ENCODE data around the gene XYLT1.

The XYLT1 gene

DNA sequence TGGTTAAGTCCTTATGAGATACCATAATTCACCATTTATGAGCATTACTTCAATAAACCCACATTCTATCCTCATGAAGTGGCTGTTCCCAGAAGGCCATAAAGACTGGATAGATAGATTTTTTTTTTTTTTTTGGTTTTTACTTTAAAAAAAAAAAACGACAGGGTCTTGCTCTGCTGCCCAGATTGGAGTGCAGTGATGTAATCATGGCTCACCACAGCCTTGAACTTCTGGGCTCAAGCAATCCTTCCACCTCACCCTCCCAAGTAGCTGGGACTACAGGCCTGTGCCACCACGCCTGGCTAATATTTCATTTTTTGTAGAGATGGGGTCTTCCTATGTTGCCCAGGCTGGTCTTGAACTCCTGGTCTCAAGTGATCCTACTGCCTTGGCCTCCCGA lies 102.3 kb downstream of the XYLT1 start:
- H3K4me3 Mint-ChIP-seq: peak overlapping the region; percentile 27
- ATAC-seq (ENCODE audit: low read depth) (no peak), DNase-seq (ENCODE audit: low spot score in 2 of 2) (no peak)
- peaks cover 52% of the 10 kb centered on the region for H3K4me1 Mint-ChIP-seq
- H3K27ac Mint-ChIP-seq: peak overlapping the region; percentile 95
- peaks cover 2% of the 10 kb centered on the region for H3K36me3 Mint-ChIP-seq
- peaks cover 2% of the 10 kb centered on the region for H3K9me3 Mint-ChIP-seq
- H3K27me3 Mint-ChIP-seq: no peaks in the 10 kb centered on the region

DNA sequence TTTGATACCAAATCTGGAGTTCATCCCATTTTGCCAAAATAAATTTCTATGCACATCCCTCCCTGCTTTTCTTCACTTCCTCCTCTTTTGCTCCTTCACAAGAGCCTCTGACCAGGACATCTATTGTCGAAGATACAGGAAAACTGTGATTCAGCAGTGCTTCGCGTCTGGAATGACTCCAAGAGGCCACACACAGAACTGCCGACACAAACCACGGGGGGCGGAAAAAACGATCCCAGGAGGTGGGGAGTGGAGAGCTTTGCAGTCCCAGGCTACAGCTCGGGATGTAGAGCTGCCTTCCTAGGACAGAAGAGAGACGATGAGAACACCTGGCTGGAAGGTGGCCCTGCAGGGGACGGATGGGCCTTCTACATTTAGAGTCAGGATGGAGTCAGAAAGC lies 102.8 kb downstream of the XYLT1 start:
- H3K36me3 Mint-ChIP-seq: peaks cover 2% of the 10 kb centered on the region
- DNase-seq (ENCODE audit: low spot score in 2 of 2) (no peak), ATAC-seq (ENCODE audit: low read depth) (no peak)
- H3K4me1 Mint-ChIP-seq: peaks cover 52% of the 10 kb centered on the region
- H3K27ac Mint-ChIP-seq: peak overlapping the region; percentile 95
- no peak overlapping the region for H3K4me3 Mint-ChIP-seq
- H3K27me3 Mint-ChIP-seq: no peaks in the 10 kb centered on the region
- H3K9me3 Mint-ChIP-seq: peaks cover 2% of the 10 kb centered on the region

DNA sequence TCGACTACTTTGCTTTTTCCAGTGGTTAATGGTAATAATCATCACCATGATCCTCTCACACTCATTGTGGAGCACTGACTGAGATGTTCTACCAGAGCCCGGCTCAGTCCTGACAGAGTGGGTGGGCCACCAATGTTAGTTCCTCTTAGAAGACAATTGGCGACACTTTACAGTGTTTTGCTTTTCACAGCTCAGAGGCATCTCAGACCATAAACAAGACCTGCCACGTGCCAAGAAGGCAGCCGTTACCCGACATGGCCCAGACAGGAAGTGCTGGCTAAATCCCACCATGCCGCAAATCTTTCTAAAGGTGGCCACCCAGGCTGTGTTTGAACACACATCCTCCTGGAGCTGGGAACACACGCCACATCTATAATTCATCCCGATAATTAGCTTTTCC lies 103.7 kb downstream of the XYLT1 start:
- peak in 1 of 2 donors; percentile 32 for DNase-seq (ENCODE audit: low spot score in 2 of 2)
- Mint-ChIP-seq H3K36me3 (peaks cover 2% of the 10 kb centered on the region), H3K4me3 (peak overlapping the region; percentile 69), H3K4me1 (peaks cover 54% of the 10 kb centered on the region), H3K27ac (peak overlapping the region; percentile 95), H3K27me3 (no peaks in the 10 kb centered on the region), H3K9me3 (peaks cover 2% of the 10 kb centered on the region)
- ATAC-seq (ENCODE audit: low read depth): peak; percentile 70

DNA sequence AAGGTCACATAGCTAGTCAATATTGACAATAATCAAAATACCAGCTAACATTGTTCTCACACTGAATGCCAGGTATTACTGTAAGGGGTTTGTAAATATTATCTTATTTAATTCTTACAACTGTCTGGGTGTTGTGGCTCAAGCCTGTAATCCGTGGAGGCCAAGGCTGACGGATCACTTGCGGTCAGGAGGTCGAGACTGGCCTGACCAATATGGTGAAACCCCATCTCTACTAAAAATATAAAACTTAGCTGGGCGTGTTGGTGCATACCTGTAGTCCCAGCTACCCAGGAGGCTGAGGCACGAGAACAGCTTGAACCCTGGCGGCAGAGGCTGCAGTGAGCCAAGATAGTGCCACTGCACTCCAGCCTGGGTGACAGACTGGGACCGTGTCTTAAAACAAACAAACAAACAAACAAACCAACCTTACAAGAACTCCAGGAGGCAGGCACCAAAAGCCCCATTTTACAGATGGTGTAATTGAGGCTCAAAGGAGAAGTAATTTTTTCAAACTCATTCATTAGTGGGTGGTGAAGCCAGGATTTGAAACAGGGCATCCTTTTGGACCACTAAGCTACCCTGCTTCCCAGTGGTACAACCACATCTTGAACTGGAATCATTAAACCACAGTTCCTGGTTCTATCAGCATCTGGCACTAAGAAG lies 104.3 kb downstream of the XYLT1 start:
- Mint-ChIP-seq H3K4me1 (peaks cover 48% of the 10 kb centered on the region), H3K27ac (peak overlapping the region; percentile 95), H3K4me3 (peak overlapping the region; percentile 69), H3K36me3 (peaks cover 2% of the 10 kb centered on the region), H3K9me3 (peaks cover 2% of the 10 kb centered on the region), H3K27me3 (no peaks in the 10 kb centered on the region)
- DNase-seq (ENCODE audit: low spot score in 2 of 2) (no peak), ATAC-seq (ENCODE audit: low read depth) (no peak)

DNA sequence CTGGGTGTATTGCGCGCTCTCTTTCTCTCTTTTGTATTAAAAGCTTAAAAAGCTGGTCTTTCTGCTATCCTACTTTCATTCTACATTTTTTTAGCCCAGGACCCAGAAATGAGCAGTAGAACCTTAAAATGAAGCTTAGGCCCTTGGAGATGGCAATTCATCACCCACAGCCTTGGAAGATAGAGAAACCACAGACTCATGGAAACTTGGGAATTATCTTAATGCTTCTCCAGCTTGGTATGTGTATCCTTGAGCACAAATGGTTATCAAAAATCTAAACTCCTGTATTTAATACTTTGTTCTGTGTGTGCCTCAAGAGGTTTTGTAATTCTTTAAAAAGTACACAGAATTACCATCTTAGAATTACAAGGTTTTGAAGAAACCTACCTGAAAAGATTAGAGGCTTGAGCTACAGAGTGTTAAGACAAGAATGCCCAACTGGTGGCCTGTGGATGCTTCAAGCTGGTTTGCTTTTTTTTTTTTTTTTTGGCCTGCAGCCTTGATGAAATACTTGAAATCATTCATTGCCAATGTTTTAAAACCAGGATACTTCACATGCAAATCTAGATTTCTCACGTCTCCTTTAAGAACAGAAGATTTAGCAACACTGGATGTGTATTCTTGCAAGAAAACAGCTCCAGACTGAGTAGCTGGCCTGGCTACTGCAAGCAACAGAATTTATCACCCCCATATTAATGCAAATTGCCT lies 105.0 kb downstream of the XYLT1 start:
- Mint-ChIP-seq H3K27me3 (no peaks in the 10 kb centered on the region), H3K4me1 (peaks cover 47% of the 10 kb centered on the region), H3K9me3 (peaks cover 2% of the 10 kb centered on the region), H3K36me3 (peaks cover 2% of the 10 kb centered on the region), H3K4me3 (no peak overlapping the region), H3K27ac (peak overlapping the region; percentile 95)
- ATAC-seq (ENCODE audit: low read depth) (no peak), DNase-seq (ENCODE audit: low spot score in 2 of 2) (no peak)

DNA sequence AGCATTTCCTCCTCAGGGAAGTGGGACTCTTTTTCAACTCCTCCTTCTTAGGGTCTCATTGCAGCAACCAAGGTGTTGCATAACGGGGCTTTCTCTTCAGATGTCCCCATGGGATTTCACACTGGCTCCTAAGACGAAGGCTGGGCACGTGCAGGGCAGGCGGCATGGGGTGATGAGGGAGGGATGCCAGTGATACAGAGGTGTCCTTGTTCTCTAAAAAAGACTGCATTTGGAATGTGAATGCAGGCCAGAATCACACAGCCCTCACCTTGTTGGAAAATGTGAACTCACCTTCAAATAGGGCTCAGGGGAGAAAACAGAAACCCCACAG lies 105.6 kb downstream of the XYLT1 start:
- no peak for ATAC-seq (ENCODE audit: low read depth)
- Mint-ChIP-seq H3K27me3 (no peaks in the 10 kb centered on the region), H3K27ac (no peak overlapping the region), H3K36me3 (peaks cover 2% of the 10 kb centered on the region), H3K4me3 (no peak overlapping the region), H3K4me1 (peaks cover 49% of the 10 kb centered on the region), H3K9me3 (peaks cover 2% of the 10 kb centered on the region)
- no peak for DNase-seq (ENCODE audit: low spot score in 2 of 2)

DNA sequence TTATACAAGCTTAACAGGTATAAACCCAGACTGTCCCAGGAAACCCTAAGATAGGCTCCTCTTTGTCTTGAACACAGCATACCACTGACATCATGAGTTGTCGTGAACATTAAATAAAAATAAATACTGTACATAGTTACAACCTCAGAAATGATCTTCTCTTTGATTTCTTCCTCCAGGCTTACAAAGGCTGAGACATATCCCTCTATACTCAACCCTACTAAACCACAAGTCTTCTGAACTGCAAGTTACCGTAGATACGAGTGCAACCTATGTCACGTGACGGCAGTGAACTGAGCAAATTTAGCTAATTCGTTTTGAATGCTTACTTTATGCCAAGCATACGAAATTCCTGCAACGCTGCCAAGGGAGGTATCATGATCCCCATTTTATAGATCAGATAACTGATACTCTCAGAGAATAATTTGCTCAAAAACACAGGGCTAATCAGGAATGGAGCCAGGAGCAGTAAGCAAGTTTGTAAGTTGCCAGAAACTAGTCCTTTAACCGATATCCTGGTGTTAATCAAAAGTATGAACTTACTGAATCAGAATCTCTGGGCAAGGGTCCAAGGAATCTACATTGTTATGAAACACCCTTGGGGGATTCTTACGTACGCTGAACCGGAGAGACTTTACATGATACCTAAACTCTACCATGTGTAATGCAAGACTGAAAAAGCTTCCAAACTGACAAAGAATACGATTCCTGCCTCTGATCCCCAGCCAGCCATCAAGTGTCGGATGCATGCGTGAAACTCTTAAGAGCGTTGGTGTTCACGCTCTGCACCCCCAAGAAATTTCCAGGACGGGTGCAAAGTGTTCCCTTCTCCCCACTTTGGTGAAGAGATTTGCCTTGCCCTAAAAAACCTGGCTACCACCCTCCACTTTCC lies 106.2 kb downstream of the XYLT1 start:
- peak overlapping the region; percentile 45 for H3K4me3 Mint-ChIP-seq
- H3K27me3 Mint-ChIP-seq: no peaks in the 10 kb centered on the region
- H3K4me1 Mint-ChIP-seq: peaks cover 48% of the 10 kb centered on the region
- H3K36me3 Mint-ChIP-seq: peaks cover 2% of the 10 kb centered on the region
- ATAC-seq (ENCODE audit: low read depth) (no peak), DNase-seq (ENCODE audit: low spot score in 2 of 2) (no peak)
- no peak overlapping the region for H3K27ac Mint-ChIP-seq
- H3K9me3 Mint-ChIP-seq: peaks cover 2% of the 10 kb centered on the region

DNA sequence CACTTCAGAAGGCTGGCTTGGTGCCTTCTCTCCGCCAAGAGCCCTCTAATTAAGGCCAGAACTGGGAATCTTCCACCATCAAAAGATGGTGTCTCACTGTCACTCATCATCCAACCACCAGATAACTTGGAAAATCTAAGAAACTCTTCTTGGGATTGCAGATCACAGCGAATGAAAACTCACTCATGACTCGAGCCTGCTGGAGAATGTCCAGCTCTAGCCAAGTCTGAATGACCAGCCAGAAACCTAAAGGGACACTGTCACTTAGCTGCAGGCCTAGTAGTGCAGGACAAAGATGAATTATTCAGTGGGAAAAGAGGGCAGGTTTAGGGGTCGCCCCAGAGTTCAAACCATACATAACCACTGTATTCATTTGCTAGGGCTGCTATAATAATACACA lies 107.8 kb downstream of the XYLT1 start:
- Mint-ChIP-seq H3K9me3 (peaks cover 2% of the 10 kb centered on the region), H3K4me1 (peaks cover 53% of the 10 kb centered on the region), H3K27ac (peak overlapping the region; percentile 85), H3K36me3 (peaks cover 2% of the 10 kb centered on the region), H3K27me3 (no peaks in the 10 kb centered on the region), H3K4me3 (no peak overlapping the region)
- DNase-seq (ENCODE audit: low spot score in 2 of 2) (no peak), ATAC-seq (ENCODE audit: low read depth) (no peak)

DNA sequence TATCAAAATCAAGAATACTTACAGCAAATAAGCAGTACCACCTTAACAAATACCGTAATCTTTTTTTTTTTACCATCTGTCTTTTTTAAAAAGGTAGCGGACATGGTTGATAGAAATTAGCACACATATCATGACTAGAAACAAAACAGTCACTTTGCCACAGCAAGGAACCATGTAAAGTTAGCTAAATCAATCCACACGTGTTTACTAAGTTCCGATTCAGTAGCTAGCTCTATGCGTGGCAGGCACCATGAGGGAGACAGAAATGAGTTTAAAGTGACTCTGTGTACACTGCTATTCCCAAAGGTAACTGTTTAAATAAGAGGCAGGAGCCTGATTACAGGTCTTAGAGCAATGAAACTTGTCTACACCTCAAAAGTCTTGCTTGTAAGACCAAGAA lies 108.6 kb downstream of the XYLT1 start:
- Mint-ChIP-seq H3K4me3 (no peak overlapping the region), H3K36me3 (peaks cover 8% of the 10 kb centered on the region), H3K27me3 (no peaks in the 10 kb centered on the region), H3K9me3 (no peaks in the 10 kb centered on the region), H3K4me1 (peaks cover 53% of the 10 kb centered on the region), H3K27ac (peak overlapping the region; percentile 85)
- ATAC-seq (ENCODE audit: low read depth) (no peak), DNase-seq (ENCODE audit: low spot score in 2 of 2) (no peak)

DNA sequence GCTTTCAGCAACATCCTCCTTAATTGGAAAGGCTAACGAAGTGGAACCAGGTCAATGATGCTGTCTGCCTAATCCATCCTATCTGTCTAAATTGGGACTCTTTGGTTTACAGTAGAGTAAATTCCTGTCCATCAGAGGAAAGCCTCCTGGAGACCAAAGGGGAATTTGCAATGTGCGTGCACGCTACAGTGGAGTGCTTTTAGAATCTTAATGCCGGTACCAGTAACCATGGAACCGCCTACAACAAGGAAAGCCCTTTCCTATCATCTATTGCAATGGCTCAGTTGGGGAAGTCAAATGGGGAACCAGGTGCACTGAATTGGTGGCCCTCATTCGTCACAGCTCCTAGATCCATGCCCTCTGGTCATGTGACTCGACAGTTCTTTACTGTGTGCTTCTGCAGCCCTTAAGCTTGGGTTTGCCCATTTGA lies 110.1 kb downstream of the XYLT1 start:
- Mint-ChIP-seq H3K36me3 (peaks cover 8% of the 10 kb centered on the region), H3K27me3 (no peaks in the 10 kb centered on the region), H3K27ac (peak overlapping the region; percentile 89), H3K4me3 (no peak overlapping the region), H3K4me1 (peaks cover 44% of the 10 kb centered on the region), H3K9me3 (no peaks in the 10 kb centered on the region)
- DNase-seq (ENCODE audit: low spot score in 2 of 2) (peak in 1 of 2 donors; percentile 32), ATAC-seq (ENCODE audit: low read depth) (peak; percentile 92)

DNA sequence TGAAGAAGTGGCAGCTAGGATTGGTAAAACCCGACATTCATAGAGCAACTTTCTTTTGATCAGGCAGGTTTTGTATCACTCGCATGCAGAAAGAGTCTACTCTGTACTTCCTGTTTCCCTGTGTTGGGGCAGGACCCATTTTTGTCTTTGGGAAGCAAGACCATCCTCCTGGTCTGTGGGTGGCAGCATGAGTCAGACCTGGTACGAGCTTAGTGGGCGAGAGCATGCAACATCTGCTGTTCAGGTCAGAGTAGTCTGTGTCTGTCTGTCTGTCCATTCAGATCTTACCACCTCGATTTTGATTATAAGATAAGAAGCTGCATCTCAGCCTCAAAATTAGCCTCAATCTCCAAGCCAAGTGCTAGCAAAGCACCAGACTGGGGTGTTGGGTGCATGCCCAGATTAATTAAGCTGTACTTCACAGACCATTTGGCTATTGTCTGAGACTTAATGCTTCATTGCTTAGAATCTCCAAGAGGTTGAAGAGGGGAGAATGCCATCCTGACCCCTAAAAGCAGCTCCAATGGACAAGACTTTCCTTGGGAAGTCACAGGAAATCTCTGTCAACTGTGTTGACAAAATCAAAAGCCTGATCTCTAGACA lies 110.9 kb downstream of the XYLT1 start:
- Mint-ChIP-seq H3K4me1 (peaks cover 42% of the 10 kb centered on the region), H3K36me3 (peaks cover 12% of the 10 kb centered on the region), H3K9me3 (no peaks in the 10 kb centered on the region), H3K27ac (peak overlapping the region; percentile 89), H3K4me3 (no peak overlapping the region), H3K27me3 (no peaks in the 10 kb centered on the region)
- no peak for DNase-seq (ENCODE audit: low spot score in 2 of 2)
- ATAC-seq (ENCODE audit: low read depth): no peak

DNA sequence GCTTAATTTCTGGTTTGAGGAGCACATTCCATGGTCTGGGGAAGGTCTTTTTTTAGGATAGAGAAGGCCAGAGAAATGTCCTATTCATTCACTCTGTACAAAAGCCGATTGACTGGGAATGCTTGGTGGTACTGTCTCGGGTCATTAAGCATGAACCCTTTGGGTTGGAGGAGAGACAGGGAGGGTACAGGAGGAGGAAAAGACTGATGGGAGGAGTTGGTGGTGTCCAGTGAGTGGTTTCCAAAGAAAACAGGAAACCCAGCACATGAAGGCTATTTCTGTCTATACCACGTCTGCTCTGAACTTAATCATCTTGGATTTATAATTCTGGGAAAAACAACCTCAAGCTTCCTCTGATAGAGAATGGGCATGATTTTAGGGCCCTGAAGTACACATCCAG lies 111.9 kb downstream of the XYLT1 start:
- Mint-ChIP-seq H3K4me3 (no peak overlapping the region), H3K9me3 (no peaks in the 10 kb centered on the region), H3K27ac (peak overlapping the region; percentile 89), H3K36me3 (peaks cover 16% of the 10 kb centered on the region), H3K27me3 (no peaks in the 10 kb centered on the region), H3K4me1 (peaks cover 39% of the 10 kb centered on the region)
- no peak for ATAC-seq (ENCODE audit: low read depth)
- DNase-seq (ENCODE audit: low spot score in 2 of 2): no peak

DNA sequence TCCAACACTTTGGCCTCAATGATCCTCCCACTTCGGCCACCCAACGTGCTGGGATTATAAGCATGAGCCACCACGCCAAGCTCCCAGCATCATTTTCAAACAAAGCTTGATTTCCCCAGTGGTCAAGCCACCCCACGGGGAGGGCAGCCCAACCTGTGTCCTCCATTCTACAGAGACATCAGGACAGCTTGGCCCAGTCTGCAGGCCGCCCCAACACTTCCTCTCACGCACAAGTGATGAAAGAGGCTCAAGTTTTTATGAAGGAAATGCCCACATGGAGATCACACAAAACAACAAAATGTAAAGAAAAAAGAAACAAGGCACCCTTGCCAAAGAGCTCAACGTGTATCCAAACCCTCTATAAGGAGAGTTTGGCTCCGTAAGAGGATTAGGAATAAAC lies 112.4 kb downstream of the XYLT1 start:
- Mint-ChIP-seq H3K9me3 (no peaks in the 10 kb centered on the region), H3K4me1 (peaks cover 43% of the 10 kb centered on the region), H3K27me3 (no peaks in the 10 kb centered on the region), H3K27ac (no peak overlapping the region), H3K36me3 (peaks cover 17% of the 10 kb centered on the region), H3K4me3 (no peak overlapping the region)
- DNase-seq (ENCODE audit: low spot score in 2 of 2) (no peak), ATAC-seq (ENCODE audit: low read depth) (no peak)
